Right lobe of liver (tissue), 6 donors: ENCODE measurements around the gene TREX2. TPM values are rescaled to one million over a fixed set of nuclear protein-coding genes. Genes with fewer than 3 reads are reported as not detected.
A peak's percentile ranks its signal among the peaks of the same experiment; 100 is the strongest.

Experiments used
- ATAC-seq, 4 donors: fragments of 200-7000 bp; cut with Tn5 transposase; one replicate each; pipeline ENCODE4 v1.9.1; 2020; ENCODE audit warnings: mild to moderate bottlenecking in 4 of 4, moderate library complexity in 4 of 4
- DNase-seq, 3 donors: peaks; one replicate each; pipeline ENCODE4 v3.0.0-alpha.2; 2020
- H3K27ac ChIP-seq, 3 donors: fragments of 200-600 bp; one replicate each; pipeline ENCODE4 v1.8.0; 2022
- H3K27me3 ChIP-seq, 2 donors: fragments of 200-600 bp; one replicate each; pipeline ENCODE4 v1.8.0; 2022
- H3K36me3 ChIP-seq, 4 donors: fragments of 200-600 bp; sonication (generic) in 1 of 4; one replicate each; pipeline versions ENCODE4 v1.5.1 to v1.8.0; 2017 to 2022; ENCODE audit warnings: control low read depth in 1 of 4
- H3K4me1 ChIP-seq, 4 donors: fragments of 200-600 bp; sonication (generic) in 1 of 4; one replicate each; pipeline versions ENCODE4 v1.5.1 to v1.8.0; 2017 to 2022; ENCODE audit warnings: control low read depth in 1 of 4
- H3K4me3 ChIP-seq, 3 donors: fragments of 200-600 bp; one replicate each; pipeline ENCODE4 v1.8.0; 2022
- H3K9me3 ChIP-seq, 4 donors: fragments of 200-600 bp; sonication (generic) in 1 of 4; one replicate each; pipeline versions ENCODE4 v1.5.1 to v1.8.0; 2017 to 2022; ENCODE audit warnings: control low read depth in 1 of 4
- POLR2A ChIP-seq: fragments of 450-650 bp; IDR thresholded peaks from one replicate; pipeline ENCODE4 v1.6.1; 2017; ENCODE audit warnings: antibody characterized with exemption, mild to moderate bottlenecking
- WGBS: methylation state at CpG from one replicate; pipeline ENCODE4 v1.1.6; 2018; ENCODE audit warnings: low coverage, low lambda C conversion rate; ENCODE audit not compliant: insufficient coverage; ENCODE audit errors: missing lambda C conversion rate; 5-methylcytosine and 5-hydroxymethylcytosine counted together
- intact Hi-C, 2 donors: fragments of 100-400 bp; cut with DNase I; formaldehyde crosslinking; loops; one replicate each; pipeline versions ENCODE4 v1.11.2 to v1.14.1; 2022
- total RNA-seq, 6 experiments: library from RNA; depleted of rRNA in 2 of 6; stranded (reverse); fragments of >200 nt in 2 of 6; fragmentation: NEBNext Ultra II Directional in 3 of 6; extraction: Animal tissue kit (Norgen Biotek cat#: 25700) in 3 of 6; gene quantifications; one replicate each; pipeline versions ENCODE4 v1.1.0 to v1.2.4, GENCODE V29; 2016 to 2023
- TF ChIP-seq, protein P1 (sequence below), 4 donors: fragments of 200-600 bp in 3 of 4; fragments of 450-650 bp in 1 of 4; IDR thresholded peaks; one replicate each; pipeline versions ENCODE4 v1.5.1 to v1.8.0; 2016 to 2022; ENCODE audit warnings: antibody characterized with exemption in 4 of 4, mild to moderate bottlenecking in 2 of 4
- donor health status: DM: no; HTN: yes; CAD: no.
- donor health status: DM: no; HTN: no; CAD: no.
- donor health status: DM: no; HTN: no; CAD: no.
- donor health status: DM: no; HTN: yes; CAD: no.
- donor health status: DM: no; HTN: yes; CAD: no.

Gene TREX2
- total RNA-seq, 6 experiments from 2014 or later = 0.18 to 0.46 (median 0.23) TPM; not detected in 2

DNA sequence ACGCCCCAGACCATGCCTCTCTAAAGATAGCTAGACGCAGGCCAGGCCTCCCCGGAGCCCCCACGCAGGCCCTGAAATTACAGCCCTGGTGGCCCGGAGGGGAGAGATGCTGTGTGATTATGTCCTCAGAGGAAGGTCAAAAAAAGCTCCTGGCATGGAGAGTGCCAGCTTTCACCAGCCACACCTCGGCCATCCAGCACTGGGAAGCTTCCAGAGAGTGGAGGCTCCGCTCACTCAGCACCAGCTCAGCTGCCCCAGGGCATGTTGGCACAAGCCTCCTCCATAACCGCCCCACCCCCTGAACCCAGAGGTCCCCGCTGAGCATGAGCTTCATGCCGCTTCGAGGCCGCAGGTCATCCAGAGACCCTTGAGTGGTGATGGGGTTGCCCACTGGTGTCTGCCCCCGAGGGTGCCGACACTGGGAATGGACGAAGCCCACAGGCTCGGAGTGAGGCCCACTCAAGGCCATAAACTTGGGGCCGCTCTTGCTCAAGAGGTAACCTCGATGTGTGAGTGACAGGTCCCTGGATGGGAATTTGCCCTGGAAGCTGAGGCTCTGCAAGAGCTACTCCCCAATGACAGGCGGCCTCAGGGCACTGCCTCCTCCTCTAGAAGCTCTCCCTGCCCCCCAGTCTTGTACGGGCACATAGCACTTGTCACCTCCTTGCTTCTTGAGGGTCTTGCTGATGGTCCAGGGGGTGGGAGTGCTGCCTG is 44.5 kb upstream of the TREX2 start:
- H3K4me3 ChIP-seq = no peak overlapping the region
- no peak for TF ChIP-seq POLR2A
- TF ChIP-seq, protein P1, sequence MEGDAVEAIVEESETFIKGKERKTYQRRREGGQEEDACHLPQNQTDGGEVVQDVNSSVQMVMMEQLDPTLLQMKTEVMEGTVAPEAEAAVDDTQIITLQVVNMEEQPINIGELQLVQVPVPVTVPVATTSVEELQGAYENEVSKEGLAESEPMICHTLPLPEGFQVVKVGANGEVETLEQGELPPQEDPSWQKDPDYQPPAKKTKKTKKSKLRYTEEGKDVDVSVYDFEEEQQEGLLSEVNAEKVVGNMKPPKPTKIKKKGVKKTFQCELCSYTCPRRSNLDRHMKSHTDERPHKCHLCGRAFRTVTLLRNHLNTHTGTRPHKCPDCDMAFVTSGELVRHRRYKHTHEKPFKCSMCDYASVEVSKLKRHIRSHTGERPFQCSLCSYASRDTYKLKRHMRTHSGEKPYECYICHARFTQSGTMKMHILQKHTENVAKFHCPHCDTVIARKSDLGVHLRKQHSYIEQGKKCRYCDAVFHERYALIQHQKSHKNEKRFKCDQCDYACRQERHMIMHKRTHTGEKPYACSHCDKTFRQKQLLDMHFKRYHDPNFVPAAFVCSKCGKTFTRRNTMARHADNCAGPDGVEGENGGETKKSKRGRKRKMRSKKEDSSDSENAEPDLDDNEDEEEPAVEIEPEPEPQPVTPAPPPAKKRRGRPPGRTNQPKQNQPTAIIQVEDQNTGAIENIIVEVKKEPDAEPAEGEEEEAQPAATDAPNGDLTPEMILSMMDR (IDR thresholded peaks at IDR 0.05) = no peak

DNA sequence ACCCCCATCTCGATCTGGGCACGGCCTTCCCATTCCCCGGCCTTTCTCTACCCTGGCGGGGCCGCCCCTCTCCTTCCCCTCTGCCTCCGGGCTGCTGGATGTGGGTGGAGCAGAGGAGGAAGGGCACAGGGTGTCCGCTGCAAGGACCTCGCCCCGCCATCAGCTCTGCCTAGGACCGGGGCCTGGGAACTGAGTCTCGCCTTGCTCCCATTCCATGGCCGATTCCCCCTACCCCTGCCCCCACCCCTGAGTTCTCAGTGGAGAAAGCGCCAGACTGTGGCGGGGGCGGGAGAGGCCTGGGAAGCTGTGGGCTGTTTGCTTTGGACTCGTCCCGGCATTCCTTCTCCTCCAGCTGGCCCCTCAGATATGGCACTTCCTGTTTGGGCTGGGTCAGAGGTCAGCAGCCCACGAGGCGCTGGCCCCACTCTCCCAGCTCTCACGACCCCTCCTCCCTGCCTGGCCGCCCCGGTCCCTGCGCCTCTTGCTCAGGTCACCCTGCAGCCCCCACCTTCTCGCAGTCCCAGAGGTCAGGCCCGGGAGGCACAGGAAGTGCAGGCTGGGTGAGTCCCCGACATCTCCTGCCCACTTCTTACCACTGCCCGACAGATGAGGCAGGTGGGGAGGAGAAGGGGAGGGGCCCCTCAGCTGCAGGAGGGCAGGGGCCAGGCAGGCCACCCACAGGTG is 42.5 kb upstream of the TREX2 start:
- no peak overlapping the region for H3K4me3 ChIP-seq
- no peaks in the 10 kb centered on the region for H3K4me1 ChIP-seq
- H3K9me3 ChIP-seq = no peaks in the 10 kb centered on the region
- no peaks in the 10 kb centered on the region for H3K36me3 ChIP-seq
- H3K27me3 ChIP-seq = no peaks in the 10 kb centered on the region
- H3K27ac ChIP-seq = peak overlapping the region in 1 of 3 donors; percentile 2
- peak; percentile 31 to 58 (median 46) for ATAC-seq
- peak in 1 of 3 donors; percentile 48 for DNase-seq
- TF ChIP-seq, protein P1 (IDR thresholded peaks at IDR 0.05) = no peak
- TF ChIP-seq POLR2A = no peak
- intact Hi-C loops = no loop called here
- 48% methylated on average over 9 of the region's 27 CpGs for WGBS

More for the DNA sequence above, 44.5 kb upstream of the TREX2 start:
- H3K27me3 ChIP-seq = no peaks in the 10 kb centered on the region
- H3K9me3 ChIP-seq = no peaks in the 10 kb centered on the region
- ATAC-seq (no peak), DNase-seq (no peak)
- H3K4me1 ChIP-seq = no peaks in the 10 kb centered on the region
- WGBS = 73% methylated on average over 3 of the region's 20 CpGs
- intact Hi-C loops = no loop called here
- no peak overlapping the region for H3K27ac ChIP-seq
- no peaks in the 10 kb centered on the region for H3K36me3 ChIP-seq

DNA sequence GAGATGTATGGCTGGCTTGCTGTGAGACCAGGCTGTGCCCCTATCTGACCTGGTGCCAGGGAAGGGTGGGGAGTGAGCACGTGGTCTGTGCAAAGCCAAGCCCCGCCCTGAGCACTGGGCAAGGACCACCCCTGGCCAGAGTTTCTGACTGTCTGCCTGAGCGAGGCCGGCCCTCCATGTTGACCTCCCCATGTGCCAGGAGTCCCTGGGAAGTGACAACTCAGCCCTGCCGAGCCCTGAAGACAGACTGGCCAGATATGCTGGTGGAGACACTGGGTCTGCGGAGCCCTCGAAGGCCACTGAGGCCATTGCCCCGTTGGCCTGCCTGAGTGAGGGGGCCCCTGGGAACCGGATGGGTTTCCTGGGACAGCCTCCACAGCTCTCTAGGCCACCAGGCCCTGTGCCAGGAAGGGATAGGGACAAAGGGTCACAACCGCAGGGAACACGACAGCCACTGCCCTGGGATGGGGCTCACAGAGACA is 41.8 kb upstream of the TREX2 start:
- Histone ChIP-seq H3K4me3 (no peak overlapping the region), H3K4me1 (no peaks in the 10 kb centered on the region), H3K27me3 (no peaks in the 10 kb centered on the region), H3K27ac (no peak overlapping the region), H3K9me3 (no peaks in the 10 kb centered on the region), H3K36me3 (no peaks in the 10 kb centered on the region)
- ATAC-seq (peak; percentile 29 to 59 (median 44)), DNase-seq (peak in 1 of 3 donors; percentile 57)
- intact Hi-C loops = no loop called here
- TF ChIP-seq POLR2A = no peak
- TF ChIP-seq, protein P1 (IDR thresholded peaks at IDR 0.05) = no peak
- 60% methylated on average over 1 of the region's 11 CpGs for WGBS

DNA sequence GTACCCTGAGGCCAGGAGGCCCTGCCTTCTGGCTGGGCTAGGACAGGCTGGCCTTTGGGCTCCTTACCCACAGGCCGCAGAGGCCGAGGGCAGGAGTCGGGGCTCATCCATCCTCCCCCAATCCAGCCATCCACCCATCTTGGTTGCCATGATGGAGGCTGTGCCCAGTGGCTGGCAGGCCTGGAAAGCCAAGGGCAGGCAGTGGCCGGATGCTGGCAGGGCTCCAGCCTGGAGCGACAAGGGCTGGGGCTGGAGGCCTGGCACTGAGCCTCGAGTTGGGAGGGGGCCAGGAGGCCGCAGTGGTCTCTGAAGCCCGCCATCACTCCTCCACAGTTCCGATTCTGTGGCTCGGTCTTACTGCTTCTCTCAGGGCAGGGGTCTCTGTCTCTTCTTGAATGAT is 40.3 kb upstream of the TREX2 start:
- no peaks in the 10 kb centered on the region for H3K36me3 ChIP-seq
- H3K27ac ChIP-seq = no peak overlapping the region
- TF ChIP-seq POLR2A = no peak
- TF ChIP-seq, protein P1 (IDR thresholded peaks at IDR 0.05) = no peak
- no peaks in the 10 kb centered on the region for H3K27me3 ChIP-seq
- H3K9me3 ChIP-seq = no peaks in the 10 kb centered on the region
- DNase-seq = no peak
- H3K4me3 ChIP-seq = no peak overlapping the region
- intact Hi-C loops = no loop called here
- ATAC-seq = no peak
- H3K4me1 ChIP-seq = no peaks in the 10 kb centered on the region
- 80% methylated on average over 1 of the region's 10 CpGs for WGBS
